Gastroesophageal sphincter (tissue), 4 donors: ENCODE measurements around the gene PLCH1. TPM values are rescaled to one million over a fixed set of nuclear protein-coding genes. Genes with fewer than 3 reads are reported as not detected.

Source experiments
- ATAC-seq: fragments of 150-250 bp; one replicate; pipeline ENCODE4 v1.9.1; 2016; ENCODE audit warnings: mild to moderate bottlenecking, moderate library complexity
- H3K27ac ChIP-seq, 4 donors: fragments of 200-600 bp; sonication (generic) in 3 of 4; 1 replicate in 3 of 4; 2 replicates in 1 of 4; pipeline ENCODE4 v1.5.1; 2016 to 2019
- H3K27me3 ChIP-seq: fragments of 200-600 bp; sonication (generic); one replicate; pipeline ENCODE4 v1.5.1; 2019
- H3K36me3 ChIP-seq, 2 donors: fragments of 200-600 bp; sonication (generic); one replicate each; pipeline ENCODE4 v1.5.1; 2019; ENCODE audit warnings: control low read depth in 1 of 2
- H3K4me1 ChIP-seq, 3 donors: fragments of 200-600 bp; sonication (generic); 1 replicate in 2 of 3; 2 replicates in 1 of 3; pipeline ENCODE4 v1.5.1; 2016 to 2019; ENCODE audit warnings: control low read depth in 2 of 3
- H3K4me3 ChIP-seq, 2 donors: fragments of 200-600 bp; sonication (generic); one replicate each; pipeline ENCODE4 v1.5.1; 2019; ENCODE audit warnings: mild to moderate bottlenecking in 1 of 2, moderate library complexity in 1 of 2
- H3K9me3 ChIP-seq, 3 donors: fragments of 200-600 bp; sonication (generic); one replicate each; pipeline ENCODE4 v1.5.1; 2017 to 2019; ENCODE audit warnings: control low read depth in 2 of 3
- EP300 ChIP-seq: sonication (generic); formaldehyde crosslinking; IDR thresholded peaks from one replicate; pipeline ENCODE4 v1.6.1; 2017; ENCODE audit warnings: antibody characterized with exemption, mild to moderate bottlenecking
- POLR2A ChIP-seq, 2 donors: fragments of 450-650 bp; IDR thresholded peaks; one replicate each; pipeline ENCODE4 v1.6.1; 2017; ENCODE audit warnings: antibody characterized with exemption in 2 of 2, mild to moderate bottlenecking in 2 of 2, moderate library complexity in 1 of 2
- POLR2AphosphoS5 ChIP-seq: sonication (generic); formaldehyde crosslinking; IDR thresholded peaks from one replicate; pipeline ENCODE4 v1.6.1; 2017; ENCODE audit warnings: antibody characterized with exemption
- WGBS, 2 donors: methylation state at CpG; one replicate each; pipeline ENCODE4 v1.1.5; 2018; ENCODE audit warnings: low coverage in 1 of 2; 5-methylcytosine and 5-hydroxymethylcytosine counted together
- total RNA-seq, 4 donors: library from RNA; depleted of rRNA; stranded (reverse); fragments of >200 nt; gene quantifications; one replicate each; pipeline ENCODE4 v1.1.0, GENCODE V29; 2016
- TF ChIP-seq, protein P1 (sequence below), 4 experiments: fragments of 200-600 bp in 2 of 4; fragments of 450-650 bp in 2 of 4; sonication (generic) in 1 of 4; IDR thresholded peaks; one replicate each; pipeline ENCODE4 v1.5.1; 2017 to 2019; ENCODE audit warnings: antibody characterized with exemption in 4 of 4, mild to moderate bottlenecking in 2 of 4, moderate library complexity in 2 of 4

PLCH1 gene
- total RNA-seq, 4 donors from 2014 or later: 0.16 to 0.40 (median 0.35) TPM

DNA sequence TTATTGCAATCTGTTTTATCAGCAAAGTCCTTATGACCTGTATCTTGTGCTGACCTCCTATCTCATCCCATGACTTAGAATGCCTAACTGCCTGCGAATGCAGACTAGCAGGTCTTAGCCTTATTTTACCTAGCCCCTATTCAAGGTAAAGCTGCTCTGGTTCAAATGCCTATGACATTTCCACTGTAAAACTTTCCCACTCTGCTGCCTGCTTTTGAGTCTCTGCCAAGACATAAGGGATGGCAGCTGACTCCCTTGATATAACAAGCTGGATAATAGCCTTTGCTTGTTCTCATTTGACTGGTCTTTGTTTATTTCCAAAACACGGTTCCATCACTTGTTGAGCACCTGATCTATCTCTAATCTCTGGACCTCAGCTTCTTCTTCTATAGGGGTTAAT is 319.5 kb downstream of the PLCH1 start:
- no peak for ATAC-seq
- Histone ChIP-seq H3K4me3 (no peak overlapping the region), H3K9me3 (peaks cover 0 to 25% (median 0%) of the 10 kb centered on the region in 3 donors), H3K36me3 (no peaks in the 10 kb centered on the region), H3K4me1 (no peaks in the 10 kb centered on the region), H3K27ac (no peak overlapping the region), H3K27me3 (no peaks in the 10 kb centered on the region)
- no peak for TF ChIP-seq POLR2AphosphoS5
- no peak for TF ChIP-seq EP300
- no peak for TF ChIP-seq POLR2A (IDR thresholded peaks at IDR 0.05)
- TF ChIP-seq, protein P1, sequence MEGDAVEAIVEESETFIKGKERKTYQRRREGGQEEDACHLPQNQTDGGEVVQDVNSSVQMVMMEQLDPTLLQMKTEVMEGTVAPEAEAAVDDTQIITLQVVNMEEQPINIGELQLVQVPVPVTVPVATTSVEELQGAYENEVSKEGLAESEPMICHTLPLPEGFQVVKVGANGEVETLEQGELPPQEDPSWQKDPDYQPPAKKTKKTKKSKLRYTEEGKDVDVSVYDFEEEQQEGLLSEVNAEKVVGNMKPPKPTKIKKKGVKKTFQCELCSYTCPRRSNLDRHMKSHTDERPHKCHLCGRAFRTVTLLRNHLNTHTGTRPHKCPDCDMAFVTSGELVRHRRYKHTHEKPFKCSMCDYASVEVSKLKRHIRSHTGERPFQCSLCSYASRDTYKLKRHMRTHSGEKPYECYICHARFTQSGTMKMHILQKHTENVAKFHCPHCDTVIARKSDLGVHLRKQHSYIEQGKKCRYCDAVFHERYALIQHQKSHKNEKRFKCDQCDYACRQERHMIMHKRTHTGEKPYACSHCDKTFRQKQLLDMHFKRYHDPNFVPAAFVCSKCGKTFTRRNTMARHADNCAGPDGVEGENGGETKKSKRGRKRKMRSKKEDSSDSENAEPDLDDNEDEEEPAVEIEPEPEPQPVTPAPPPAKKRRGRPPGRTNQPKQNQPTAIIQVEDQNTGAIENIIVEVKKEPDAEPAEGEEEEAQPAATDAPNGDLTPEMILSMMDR (IDR thresholded peaks at IDR 0.05): no peak
- WGBS, 2 donors: 54 to 57% methylated on average over 2 of the region's 2 CpGs

DNA sequence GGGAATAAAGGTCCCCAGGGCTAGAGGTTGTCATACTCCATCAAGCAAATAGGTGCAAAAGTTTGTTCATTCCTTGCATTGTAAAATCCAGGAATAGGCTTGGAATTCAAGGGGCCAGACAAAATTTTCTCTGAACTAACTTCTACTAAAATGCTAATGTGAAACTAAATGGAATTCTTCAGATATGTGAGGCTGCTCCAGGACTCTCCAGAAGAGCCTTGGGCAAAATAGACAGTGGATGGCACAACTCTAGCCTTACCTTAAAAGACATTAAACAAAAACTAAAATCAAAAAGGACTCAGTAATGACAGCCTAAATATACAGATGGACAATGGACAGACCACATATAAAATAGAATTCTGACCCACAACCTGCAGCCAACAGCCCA is 320.6 kb downstream of the PLCH1 start:
- H3K27ac ChIP-seq: no peak overlapping the region
- no peak overlapping the region for H3K4me3 ChIP-seq
- ATAC-seq: no peak
- H3K4me1 ChIP-seq: no peaks in the 10 kb centered on the region
- no peaks in the 10 kb centered on the region for H3K27me3 ChIP-seq
- H3K36me3 ChIP-seq: no peaks in the 10 kb centered on the region
- H3K9me3 ChIP-seq: peaks cover 0 to 21% (median 0%) of the 10 kb centered on the region in 3 donors
- TF ChIP-seq POLR2A (IDR thresholded peaks at IDR 0.05): no peak
- TF ChIP-seq, protein P1 (IDR thresholded peaks at IDR 0.05): no peak
- TF ChIP-seq EP300: no peak
- TF ChIP-seq POLR2AphosphoS5: no peak

DNA sequence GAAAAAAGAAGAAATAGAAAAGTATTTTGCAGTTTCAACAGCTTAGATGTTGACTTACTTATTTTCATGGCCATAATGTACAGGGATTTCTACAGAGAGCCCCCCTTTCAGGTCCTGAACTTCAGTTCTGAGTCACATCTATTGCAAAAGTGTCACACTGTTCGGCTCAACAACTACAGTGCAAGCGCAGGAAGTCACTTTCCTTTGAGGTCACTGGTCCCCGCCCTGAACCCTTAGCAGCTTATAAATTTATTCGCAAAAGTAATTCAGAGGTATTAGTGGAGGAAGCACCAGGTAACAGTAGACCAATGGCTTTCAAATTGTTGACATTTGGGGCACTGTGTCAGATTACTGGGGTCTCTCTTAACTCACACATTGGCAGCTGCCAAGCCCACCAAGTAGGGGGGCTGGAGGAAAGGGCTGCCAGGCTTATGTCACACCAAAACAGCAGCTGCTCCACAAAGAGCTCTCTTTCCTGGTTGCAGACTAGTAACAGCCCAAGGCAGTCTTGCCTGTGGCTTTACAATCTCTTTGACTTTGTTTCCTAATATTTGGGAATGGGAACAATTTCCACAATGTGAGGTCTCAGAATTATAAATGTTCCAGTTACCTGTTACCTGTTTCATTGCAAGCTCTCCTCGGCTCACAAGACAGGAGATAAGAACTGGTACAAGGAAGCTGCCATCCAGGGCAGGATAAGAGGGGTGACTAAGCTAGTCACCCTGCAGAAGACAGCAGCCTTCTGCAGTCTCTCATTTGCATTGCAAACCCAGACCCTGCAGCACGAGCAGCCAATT is 321.1 kb downstream of the PLCH1 start:
- Histone ChIP-seq H3K4me3 (no peak overlapping the region), H3K36me3 (no peaks in the 10 kb centered on the region), H3K4me1 (no peaks in the 10 kb centered on the region), H3K9me3 (peaks cover 0 to 15% (median 0%) of the 10 kb centered on the region in 3 donors), H3K27ac (no peak overlapping the region), H3K27me3 (no peaks in the 10 kb centered on the region)
- 57 to 73% methylated on average over 4 to 5 of the region's 6 CpGs for WGBS, 2 donors
- ATAC-seq: no peak
- TF ChIP-seq POLR2AphosphoS5 (no peak), EP300 (no peak), POLR2A (IDR thresholded peaks at IDR 0.05) (no peak)
- TF ChIP-seq, protein P1 (IDR thresholded peaks at IDR 0.05): no peak

DNA sequence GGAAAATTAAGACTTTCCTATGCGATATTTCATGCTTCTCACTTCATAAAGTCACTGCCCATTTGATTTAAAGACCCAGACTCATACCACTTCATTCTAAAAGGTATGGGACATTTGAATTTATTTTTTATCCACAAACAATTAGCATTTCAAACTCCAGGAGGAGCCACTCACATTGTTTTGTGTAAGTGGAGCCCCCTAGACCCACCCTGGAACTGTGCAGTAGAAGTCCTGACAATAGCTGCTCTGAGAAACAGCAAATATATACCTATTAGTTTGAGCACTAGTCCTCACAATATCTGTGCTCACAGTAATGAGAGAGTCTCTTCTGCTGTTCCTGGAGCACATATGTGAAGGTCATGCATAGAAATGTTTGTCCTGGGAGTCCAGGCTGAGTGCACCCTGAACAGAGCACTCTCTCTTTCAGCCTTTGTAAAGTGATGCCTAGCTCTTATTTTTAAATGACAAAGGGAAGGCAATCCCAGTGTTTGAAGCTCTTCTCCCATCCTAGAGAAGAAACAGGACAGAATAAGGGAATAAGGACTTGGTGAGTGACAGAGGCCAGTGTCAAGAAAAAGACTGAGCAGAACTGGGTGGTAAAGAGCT is 323.9 kb downstream of the PLCH1 start:
- Histone ChIP-seq H3K4me1 (no peaks in the 10 kb centered on the region), H3K36me3 (no peaks in the 10 kb centered on the region), H3K9me3 (no peaks in the 10 kb centered on the region), H3K4me3 (no peak overlapping the region), H3K27ac (no peak overlapping the region), H3K27me3 (no peaks in the 10 kb centered on the region)
- no peak for ATAC-seq
- 73 to 91% methylated on average over 1 of the region's 1 CpG for WGBS, 2 donors
- no peak for TF ChIP-seq POLR2A (IDR thresholded peaks at IDR 0.05)
- TF ChIP-seq, protein P1 (IDR thresholded peaks at IDR 0.05): no peak
- no peak for TF ChIP-seq POLR2AphosphoS5
- no peak for TF ChIP-seq EP300

DNA sequence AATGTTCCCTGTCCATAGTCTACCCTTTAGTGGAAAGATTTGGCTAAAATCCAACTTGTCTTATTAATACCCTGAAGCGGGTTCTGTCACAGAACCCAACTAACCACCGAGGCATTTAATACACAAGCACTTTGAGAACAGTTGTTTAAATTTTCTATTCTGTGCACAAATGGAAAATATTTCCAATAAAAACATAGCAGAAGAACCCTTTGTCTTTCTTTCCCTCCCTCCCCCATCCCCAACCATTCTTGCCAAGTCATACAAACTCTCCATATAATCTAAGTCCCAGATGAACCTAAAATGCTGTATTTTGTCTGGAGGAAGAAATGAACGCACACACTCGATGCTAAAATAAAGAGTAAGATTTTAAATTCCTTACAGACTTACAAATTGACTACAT is 324.5 kb downstream of the PLCH1 start:
- no peaks in the 10 kb centered on the region for H3K27me3 ChIP-seq
- H3K4me1 ChIP-seq: no peaks in the 10 kb centered on the region
- ATAC-seq: no peak
- 56 to 59% methylated on average over 4 of the region's 4 CpGs for WGBS, 2 donors
- no peak for TF ChIP-seq POLR2A (IDR thresholded peaks at IDR 0.05)
- TF ChIP-seq, protein P1 (IDR thresholded peaks at IDR 0.05): no peak
- H3K36me3 ChIP-seq: no peaks in the 10 kb centered on the region
- no peaks in the 10 kb centered on the region for H3K9me3 ChIP-seq
- H3K27ac ChIP-seq: no peak overlapping the region
- no peak overlapping the region for H3K4me3 ChIP-seq
